H7 (cell line): ENCODE results near the gene POFUT2. TPM values are rescaled to one million over a fixed set of nuclear protein-coding genes. Genes with fewer than 3 reads are reported as not detected.

Source experiments
- DNase-seq: peaks from one replicate; pipeline ENCODE4 v3.0.0; 2012
- H3K27me3 ChIP-seq: 2 replicates; pipeline ENCODE4 v1.6.0; 2011; ENCODE audit warnings: mild to moderate bottlenecking, low read length; ENCODE audit not compliant: control insufficient read depth, insufficient read depth
- H3K36me3 ChIP-seq: replicated peaks from 2 replicates; pipeline ENCODE4 v1.5.1; 2011; ENCODE audit warnings: low read length; ENCODE audit not compliant: control insufficient read depth, insufficient read depth
- H3K4me3 ChIP-seq: 2 replicates; pipeline ENCODE4 v1.5.1; 2011; ENCODE audit warnings: low read depth, mild to moderate bottlenecking, control low read depth, low read length, moderate library complexity; ENCODE audit not compliant: insufficient read depth
- total RNA-seq: library from RNA; depleted of rRNA; stranded (reverse); fragments of >200 nt; shearing (Covaris generic); gene quantifications from 2 replicates; pipeline ENCODE4 v1.2.3, GENCODE V29; 2014

Gene POFUT2
- total RNA-seq, 1 experiment from 2014 or later, result 25.4 TPM

- no peaks in the 10 kb centered on the region for H3K27me3 ChIP-seq
- DNase-seq, result peak; percentile 67
- H3K36me3 ChIP-seq, result no peaks in the 10 kb centered on the region; the same call in 1 of the 2 replicates
- H3K4me3 ChIP-seq, result no peak overlapping the region
Measured at GRCh38 chr21:45255381-45256020, 32.2 kb downstream of the POFUT2 start.

- H3K36me3 ChIP-seq, result no peaks in the 10 kb centered on the region
- peak; percentile 33 for DNase-seq
- H3K4me3 ChIP-seq, result no peak overlapping the region
- no peaks in the 10 kb centered on the region for H3K27me3 ChIP-seq
Measured at GRCh38 chr21:45254460-45254930, 33.2 kb downstream of the POFUT2 start.

- no peaks in the 10 kb centered on the region for H3K36me3 ChIP-seq
- H3K4me3 ChIP-seq, result no peak overlapping the region
- H3K27me3 ChIP-seq, result no peaks in the 10 kb centered on the region
- DNase-seq, result no peak
Measured at GRCh38 chr21:45253633-45254459, 33.8 kb downstream of the POFUT2 start.

- H3K36me3 ChIP-seq, result no peaks in the 10 kb centered on the region
- H3K4me3 ChIP-seq, result no peak overlapping the region
- peak; percentile 43 for DNase-seq
- no peaks in the 10 kb centered on the region for H3K27me3 ChIP-seq
Measured at GRCh38 chr21:45253180-45253579, 34.5 kb downstream of the POFUT2 start.

- Histone ChIP-seq H3K4me3 (no peak overlapping the region), H3K27me3 (no peaks in the 10 kb centered on the region), H3K36me3 (no peaks in the 10 kb centered on the region)
- DNase-seq, result peak; percentile 28
Measured at GRCh38 chr21:45252448-45252925, 35.2 kb downstream of the POFUT2 start.

GRCh38 chr21:45251635-45252447, 35.9 kb downstream of the POFUT2 start:
- DNase-seq, result no peak
- Histone ChIP-seq H3K4me3 (no peak overlapping the region), H3K36me3 (no peaks in the 10 kb centered on the region), H3K27me3 (no peaks in the 10 kb centered on the region)

- Histone ChIP-seq H3K4me3 (no peak overlapping the region), H3K27me3 (no peaks in the 10 kb centered on the region), H3K36me3 (no peaks in the 10 kb centered on the region)
- DNase-seq, result peak; percentile 20
Measured at GRCh38 chr21:45250914-45251634, 36.6 kb downstream of the POFUT2 start.

- Histone ChIP-seq H3K4me3 (no peak overlapping the region), H3K36me3 (no peaks in the 10 kb centered on the region), H3K27me3 (no peaks in the 10 kb centered on the region)
- peak; percentile 6 for DNase-seq
Measured at GRCh38 chr21:45250272-45250671, 37.4 kb downstream of the POFUT2 start.

- Histone ChIP-seq H3K36me3 (no peaks in the 10 kb centered on the region), H3K4me3 (no peak overlapping the region), H3K27me3 (no peaks in the 10 kb centered on the region)
- no peak for DNase-seq
Measured at GRCh38 chr21:45249626-45250025, 38.1 kb downstream of the POFUT2 start.

- peak; percentile 70 for DNase-seq
- Histone ChIP-seq H3K4me3 (no peak overlapping the region), H3K27me3 (no peaks in the 10 kb centered on the region), H3K36me3 (no peaks in the 10 kb centered on the region)
Measured at GRCh38 chr21:45248893-45249381, 38.8 kb downstream of the POFUT2 start.

- Histone ChIP-seq H3K27me3 (no peaks in the 10 kb centered on the region), H3K36me3 (no peaks in the 10 kb centered on the region), H3K4me3 (no peak overlapping the region)
- DNase-seq, result peak; percentile 65
Measured at GRCh38 chr21:45248301-45248892, 39.3 kb downstream of the POFUT2 start.

- peak; percentile 24 for DNase-seq
- Histone ChIP-seq H3K36me3 (no peaks in the 10 kb centered on the region), H3K4me3 (no peak overlapping the region), H3K27me3 (no peaks in the 10 kb centered on the region)
Measured at GRCh38 chr21:45246386-45247320, 41.0 kb downstream of the POFUT2 start.
